Heart right ventricle (tissue), 16 donors: ENCODE measurements around the gene METTL15. TPM values are rescaled to one million over a fixed set of nuclear protein-coding genes. Genes with fewer than 3 reads are reported as not detected.
"Not testable (repeated sequence)": the region's sequence is repeated elsewhere in the genome, so short reads cannot be mapped to it uniquely, and the experiment has no call there.

Experiments used
- ATAC-seq, 8 donors: fragments of 200-7000 bp; cut with Tn5 transposase; one replicate each; pipeline ENCODE4 v1.9.1; 2020; ENCODE audit warnings: mild to moderate bottlenecking in 8 of 8, moderate library complexity in 8 of 8, moderate number of reproducible peaks in 1 of 8
- DNase-seq, 2 donors: peaks; one replicate each; pipeline ENCODE4 v3.0.0-alpha.2; 2020
- H3K27ac ChIP-seq, 10 donors: fragments of 200-600 bp; sonication (generic) in 2 of 10; one replicate each; pipeline versions ENCODE4 v1.5.0 to v1.8.0; 2020 to 2022; ENCODE audit warnings: mild to moderate bottlenecking in 3 of 10
- H3K27me3 ChIP-seq, 7 donors: fragments of 200-600 bp; one replicate each; pipeline ENCODE4 v1.8.0; 2021 to 2022; ENCODE audit warnings: mild to moderate bottlenecking in 2 of 7
- H3K36me3 ChIP-seq, 9 donors: fragments of 200-600 bp; sonication (generic) in 1 of 9; one replicate each; pipeline versions ENCODE4 v1.5.0 to v1.8.0; 2020 to 2022; ENCODE audit warnings: mild to moderate bottlenecking in 2 of 9
- H3K4me1 ChIP-seq, 9 donors: fragments of 200-600 bp; sonication (generic) in 1 of 9; one replicate each; pipeline versions ENCODE4 v1.5.0 to v1.8.0; 2020 to 2022; ENCODE audit warnings: mild to moderate bottlenecking in 4 of 9
- H3K4me3 ChIP-seq, 10 donors: fragments of 200-600 bp; sonication (generic) in 2 of 10; one replicate each; pipeline versions ENCODE4 v1.5.0 to v1.8.0; 2020 to 2022; ENCODE audit warnings: mild to moderate bottlenecking in 7 of 10, moderate library complexity in 2 of 10
- H3K9me3 ChIP-seq, 11 donors: fragments of 200-600 bp in 10 of 11; sonication (generic) in 2 of 11; one replicate each; pipeline versions ENCODE4 v1.5.0 to v1.8.0; 2013 to 2022; ENCODE audit warnings: mild to moderate bottlenecking in 2 of 11, control low read depth in 1 of 11, moderate library complexity in 1 of 11
- CTCF ChIP-seq, 9 donors: fragments of 200-600 bp; sonication (generic) in 2 of 9; IDR thresholded peaks; one replicate each; pipeline versions ENCODE4 v1.5.0 to v1.8.0; 2021 to 2022; ENCODE audit warnings: antibody characterized with exemption in 9 of 9, mild to moderate bottlenecking in 5 of 9, moderate library complexity in 1 of 9
- WGBS, 2 donors: extraction: QIAGEN DNeasy Blood & Tissue Kit; methylation state at CpG; one replicate each; pipeline ENCODE4 v1.1.7; 2013; ENCODE audit warnings: inconsistent platforms in 1 of 2; 5-methylcytosine and 5-hydroxymethylcytosine counted together
- intact Hi-C, 10 donors: fragments of 100-400 bp; cut with DNase I; formaldehyde crosslinking; loops; one replicate each; pipeline versions ENCODE4 v1.11.1 to v1.14.2; 2022
- polyA plus RNA-seq, 2 donors: library from polyadenylated mRNA; stranded (reverse); fragments of 200-250 nt; gene quantifications; one replicate each; pipeline ENCODE4 v1.2.3, GENCODE V29; 2013
- total RNA-seq, 10 donors: library from RNA; stranded (reverse); fragmentation: NEBNext Ultra II Directional in 3 of 10; extraction: Animal tissue kit (Norgen Biotek cat#: 25700) in 3 of 10; gene quantifications; one replicate each; pipeline versions ENCODE4 v1.2.1 to v1.2.4, GENCODE V29; 2021 to 2023
- donor health status: Arrhythmogenic right ventricular cardiomyopathy.
- donor health status: ischemic (EF 13 %, LVEDD 7.1; RV severe dilation, severe dysfunction).
- donor health status: healthy with polysubstance abuse.
- donor health status: DM: no; HTN: yes; CAD: no.
- donor health status: DM: no; HTN: no; CAD: no.
- donor health status: ischemic (EF 25% LVEDD 6.9; RV normal size, moderate dysfunction).
- donor health status: ischemic (EF 25% LVEDD 5.7; RV mildly dilated, moderate dysfunction).
- donor health status: healthy.
- donor health status: DM: yes; HTN: yes; CAD: no.
- donor health status: Ischemic cardiomyopathy.
- donor health status: ischemic (EF 35%, LVEDD 5.7; RV mildly dilated, moderate dysfunction).
- donor health status: nonischemic (EF 11% LVEDD 7.7; RV severe dilation, severe dysfunction).
- donor health status: DM: yes; HTN: yes; CAD: no.
- donor health status: PGD.
- donor health status: ischemic (EF 29% LVEDD 5.4; RV normal size, mild dysfunction).
- donor health status: nonischemic (EF 23%, LVEDD 6.1; RV moderate dilation, normal function).

METTL15 gene
- total and polyA plus RNA-seq, 12 donors = 4.7 to 13.6 (median 11.8) TPM

GRCh38 chr11:28117712-28118111 is 9.5 kb downstream of the METTL15 start:
- WGBS, 2 donors = 96 to 98% methylated on average over 4 of the region's 4 CpGs

GRCh38 chr11:28123151-28123581 is 15.0 kb downstream of the METTL15 start:
- Histone ChIP-seq H3K4me1 (peaks cover 0 to 6% (median 0%) of the 10 kb centered on the region in 9 donors), H3K36me3 (peaks cover 0 to 35% (median 0%) of the 10 kb centered on the region in 9 donors), H3K27me3 (no peaks in the 10 kb centered on the region), H3K27ac (no peak overlapping the region), H3K4me3 (no peak overlapping the region), H3K9me3 (no peaks in the 10 kb centered on the region)
- no peak for DNase-seq
- ATAC-seq = no peak
- 84 to 95% methylated on average over 3 of the region's 3 CpGs for WGBS, 2 donors
- TF ChIP-seq CTCF (IDR thresholded peaks at IDR 0.05) = no peak
- intact Hi-C loops = no loop called here

More at GRCh38 chr11:28117712-28118111, 9.5 kb downstream of the METTL15 start:
- Histone ChIP-seq H3K27me3 (no peaks in the 10 kb centered on the region), H3K4me1 (peaks cover 0 to 6% (median 0%) of the 10 kb centered on the region in 9 donors), H3K27ac (no peak overlapping the region), H3K36me3 (peaks cover 0 to 42% (median 0%) of the 10 kb centered on the region in 9 donors), H3K9me3 (no peaks in the 10 kb centered on the region), H3K4me3 (no peak overlapping the region)
- intact Hi-C loops = no loop called here
- DNase-seq (no peak), ATAC-seq (no peak)
- no peak for TF ChIP-seq CTCF (IDR thresholded peaks at IDR 0.05)

- DNase-seq (no peak), ATAC-seq (no peak)
- H3K9me3 ChIP-seq = peaks cover 0 to 6% (median 0%) of the 10 kb centered on the region in 11 donors
- H3K27me3 ChIP-seq = no peaks in the 10 kb centered on the region
- TF ChIP-seq CTCF (IDR thresholded peaks at IDR 0.05) = no peak
- no peak overlapping the region for H3K27ac ChIP-seq
- H3K4me1 ChIP-seq = no peaks in the 10 kb centered on the region
- peaks cover 0 to 50% (median 7%) of the 10 kb centered on the region in 9 donors for H3K36me3 ChIP-seq
- no peak overlapping the region for H3K4me3 ChIP-seq
- intact Hi-C loops = no loop called here
- WGBS, 2 donors = 51 to 100% methylated on average over 1 of the region's 1 CpG
These were observed 24.4 kb downstream of the METTL15 start for GRCh38 chr11:28132548-28132947.

- WGBS, 2 donors = 96 to 97% methylated on average over 3 of the region's 3 CpGs
These were observed 25.0 kb downstream of the METTL15 start for GRCh38 chr11:28133146-28133545.

GRCh38 chr11:28136157-28136556 is 28.0 kb downstream of the METTL15 start:
- H3K4me1 ChIP-seq, intact Hi-C loops, H3K27me3 ChIP-seq, ATAC-seq, H3K4me3 ChIP-seq, H3K27ac ChIP-seq, DNase-seq: not testable (repeated sequence)
- WGBS, 2 donors = 97 to 99% methylated on average over 4 of the region's 4 CpGs
- Histone ChIP-seq H3K36me3 (peaks cover 0 to 38% (median 7%) of the 10 kb centered on the region in 9 donors), H3K9me3 (peaks cover 0 to 41% (median 16%) of the 10 kb centered on the region in 11 donors)

More at GRCh38 chr11:28133146-28133545, 25.0 kb downstream of the METTL15 start:
- Histone ChIP-seq H3K9me3 (peaks cover 0 to 12% (median 0%) of the 10 kb centered on the region in 11 donors), H3K27ac (no peak overlapping the region), H3K4me1 (no peaks in the 10 kb centered on the region), H3K27me3 (no peaks in the 10 kb centered on the region), H3K4me3 (no peak overlapping the region), H3K36me3 (peaks cover 0 to 48% (median 7%) of the 10 kb centered on the region in 9 donors)
- TF ChIP-seq CTCF (IDR thresholded peaks at IDR 0.05) = no peak
- intact Hi-C loops = no loop called here
- no peak for ATAC-seq
- DNase-seq = no peak
